ENCODE data around the gene HLA-DOB. TPM values are rescaled to one million over a fixed set of nuclear protein-coding genes. Genes with fewer than 3 reads are reported as not detected.

HLA-DOB gene
- total RNA-seq, 1 donor from 2014 or later: not detected

DNA sequence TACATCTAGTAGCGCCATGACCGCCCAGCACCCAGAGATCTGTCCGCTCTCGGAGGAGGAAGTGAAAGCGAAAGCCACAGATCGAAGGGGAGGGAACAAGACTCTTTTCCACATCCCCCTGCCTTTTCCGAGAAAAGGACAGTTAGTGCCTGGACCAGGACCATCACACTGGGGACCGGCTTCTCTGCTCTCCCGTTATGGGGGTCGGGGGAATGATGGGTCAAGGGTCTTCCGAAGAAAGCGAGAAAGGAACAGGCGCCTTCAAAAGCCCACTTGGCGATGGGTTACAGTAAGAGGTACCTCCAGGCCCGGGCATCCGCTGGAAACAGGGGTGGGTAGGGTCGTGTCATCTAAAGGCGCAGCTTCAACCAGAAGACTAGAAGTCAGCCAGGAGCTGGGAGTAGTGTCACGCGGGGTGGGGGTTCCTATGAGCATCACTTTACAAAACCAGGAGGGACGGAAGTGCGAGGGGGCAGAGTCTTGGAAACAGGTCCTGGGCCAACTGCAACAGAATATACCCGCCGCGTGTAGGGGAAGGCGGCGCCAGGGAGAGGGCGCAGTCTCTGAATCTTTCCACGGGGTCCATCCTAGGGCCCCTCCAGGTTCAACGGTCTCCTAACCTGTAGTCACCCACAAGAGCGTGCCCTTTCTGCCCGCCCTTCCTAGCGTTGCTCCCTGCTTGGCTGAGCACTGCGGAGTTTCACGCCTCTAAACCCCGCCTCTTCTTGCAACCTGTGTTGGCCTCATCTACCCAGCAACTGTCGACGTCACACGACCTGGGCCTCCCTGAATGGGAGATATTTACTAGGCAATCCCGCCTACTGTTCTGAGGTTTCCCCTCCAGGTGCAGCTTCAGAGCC lies 27.4 kb upstream of the HLA-DOB start, which contains the start of gene PSMB8:
PSMB8 (minus strand) TSS at position 69 of the 860 bp plus-strand sequence; CDS start at position 18, 51 bp downstream.
- DNase-seq (ENCODE audit: low read depth in 2 of 2): peak; percentile 95

- peak; percentile 6 to 7 for DNase-seq (ENCODE audit: low read depth in 2 of 2)
Measured at GRCh38 chr6:32843331-32843978, 26.7 kb upstream of the HLA-DOB start.

DNA sequence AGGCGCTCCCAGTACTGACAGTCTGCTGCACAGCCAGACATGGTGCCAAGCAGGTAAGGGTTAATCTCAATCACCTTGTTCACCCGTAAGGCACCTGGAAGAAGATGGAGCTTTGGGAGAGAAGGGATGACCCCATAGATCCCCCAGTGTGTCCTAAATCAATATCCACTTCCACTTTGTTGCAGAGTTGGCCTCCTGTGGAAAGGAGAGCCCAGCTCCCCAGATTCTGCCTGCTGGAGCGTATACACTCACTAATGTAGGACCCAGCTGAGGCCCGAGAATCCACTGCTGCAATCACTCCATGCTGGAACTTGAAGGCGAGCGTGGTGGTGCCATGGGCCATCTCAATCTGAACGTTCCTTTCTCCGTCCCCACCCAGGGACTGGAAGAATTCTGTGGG lies 25.9 kb upstream of the HLA-DOB start:
- no peak for DNase-seq (ENCODE audit: low read depth in 2 of 2)

DNA sequence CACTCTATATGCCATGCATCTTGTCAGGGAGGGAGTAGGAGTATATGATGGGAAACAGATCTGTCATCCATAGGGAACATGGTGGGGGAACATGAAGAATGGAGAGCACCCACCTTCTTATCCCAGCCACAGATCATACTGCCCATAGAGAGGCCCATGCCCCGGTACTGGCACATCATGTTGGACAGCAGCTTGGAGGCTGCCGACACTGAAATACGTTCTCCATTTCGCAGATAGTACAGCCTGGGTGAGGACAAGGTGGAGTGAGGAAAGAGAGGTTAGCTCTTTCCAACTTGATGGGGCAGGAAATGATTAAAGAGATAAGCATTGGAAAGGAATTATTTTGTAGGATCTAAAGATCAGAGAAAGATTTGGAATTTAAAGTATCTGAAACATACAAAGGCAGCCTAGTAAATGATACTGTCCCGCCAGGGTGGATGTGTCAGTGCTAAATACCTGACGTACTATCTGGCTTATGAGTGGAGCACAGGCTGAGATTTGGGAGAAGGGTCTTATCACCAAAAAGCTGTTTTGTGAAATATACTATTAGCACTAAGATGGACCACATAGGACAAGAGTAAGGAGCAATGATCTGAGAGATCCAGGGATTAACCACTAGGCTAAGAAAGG lies 25.3 kb upstream of the HLA-DOB start:
- no peak for DNase-seq (ENCODE audit: low read depth in 2 of 2)

DNA sequence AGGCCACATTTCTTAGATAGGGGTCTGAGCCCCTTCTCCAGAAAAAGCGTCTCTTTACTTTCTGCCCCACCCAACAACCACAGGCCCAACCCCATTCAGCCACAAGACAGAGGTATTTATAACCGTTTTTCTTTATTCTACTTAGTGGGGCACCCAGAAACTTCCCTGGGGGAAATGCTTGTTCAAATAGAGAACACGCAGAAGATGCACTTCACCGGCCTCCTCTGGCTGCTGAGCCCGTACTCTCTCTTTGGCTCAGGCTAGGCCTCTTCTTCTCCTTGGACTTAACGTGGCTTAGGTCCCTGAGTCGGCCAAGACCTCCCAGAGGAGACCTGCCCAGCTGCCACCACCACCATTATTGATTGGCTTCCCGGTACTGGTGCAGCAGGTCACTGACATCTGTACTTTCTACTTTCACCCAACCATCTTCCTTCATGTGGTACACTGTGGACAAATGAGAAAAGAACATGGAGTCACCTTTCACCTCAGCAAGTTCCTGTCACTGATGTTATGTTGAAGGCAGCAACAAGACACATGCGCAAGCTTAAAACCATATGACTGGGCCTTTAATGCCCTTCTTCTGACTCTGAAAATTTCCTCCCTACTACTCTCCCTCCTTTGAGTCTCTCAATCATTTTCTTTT lies 23.9 kb upstream of the HLA-DOB start:
- no peak for DNase-seq (ENCODE audit: low read depth in 2 of 2)

- no peak for DNase-seq (ENCODE audit: low read depth in 2 of 2)
Measured at GRCh38 chr6:32839356-32839755, 22.6 kb upstream of the HLA-DOB start.

GRCh38 chr6:32838114-32838958 lies 21.5 kb upstream of the HLA-DOB start, which contains the start of gene TAP2:
TSS of gene TAP2 (minus strand) at chr6:32838739. CDS start at chr6:32838233, 506 bp downstream.
- DNase-seq (ENCODE audit: low read depth in 2 of 2): peak; percentile 95 to 96

DNA sequence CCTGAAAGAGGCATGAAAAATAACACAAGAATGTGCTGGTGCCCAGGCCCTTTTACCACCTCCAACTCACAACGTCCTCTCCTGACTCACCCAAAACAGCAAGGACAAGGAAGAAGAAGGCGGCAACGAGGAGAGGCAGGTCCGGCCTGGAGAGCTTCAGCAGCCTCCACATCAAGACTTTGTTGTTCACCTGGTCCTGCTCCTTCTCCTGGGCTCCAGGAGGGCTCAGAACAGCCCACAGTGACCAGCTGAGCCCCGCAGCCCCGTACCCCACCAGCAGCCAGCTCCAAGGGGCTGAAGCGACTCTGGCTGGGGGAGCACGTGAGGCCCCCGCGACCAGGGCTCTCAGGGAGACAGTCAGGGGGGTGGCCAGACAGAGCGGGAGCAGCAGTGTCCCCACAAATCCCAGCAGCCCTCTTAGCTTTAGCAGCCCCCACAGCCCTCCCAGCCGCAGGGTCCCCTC lies 20.9 kb upstream of the HLA-DOB start:
- peak in 1 of 2 donors; percentile 31 for DNase-seq (ENCODE audit: low read depth in 2 of 2)

GRCh38 chr6:32836873-32837272 lies 20.1 kb upstream of the HLA-DOB start:
- no peak for DNase-seq (ENCODE audit: low read depth in 2 of 2)

- no peak for DNase-seq (ENCODE audit: low read depth in 2 of 2)
Measured at GRCh38 chr6:32835167-32835893, 18.5 kb upstream of the HLA-DOB start.

GRCh38 chr6:32833664-32834063 lies 16.9 kb upstream of the HLA-DOB start:
- DNase-seq (ENCODE audit: low read depth in 2 of 2): no peak

- DNase-seq (ENCODE audit: low read depth in 2 of 2): no peak
Measured at GRCh38 chr6:32832535-32832934, 15.7 kb upstream of the HLA-DOB start.

- no peak for DNase-seq (ENCODE audit: low read depth in 2 of 2)
Measured at GRCh38 chr6:32830936-32831335, 14.1 kb upstream of the HLA-DOB start.

DNA sequence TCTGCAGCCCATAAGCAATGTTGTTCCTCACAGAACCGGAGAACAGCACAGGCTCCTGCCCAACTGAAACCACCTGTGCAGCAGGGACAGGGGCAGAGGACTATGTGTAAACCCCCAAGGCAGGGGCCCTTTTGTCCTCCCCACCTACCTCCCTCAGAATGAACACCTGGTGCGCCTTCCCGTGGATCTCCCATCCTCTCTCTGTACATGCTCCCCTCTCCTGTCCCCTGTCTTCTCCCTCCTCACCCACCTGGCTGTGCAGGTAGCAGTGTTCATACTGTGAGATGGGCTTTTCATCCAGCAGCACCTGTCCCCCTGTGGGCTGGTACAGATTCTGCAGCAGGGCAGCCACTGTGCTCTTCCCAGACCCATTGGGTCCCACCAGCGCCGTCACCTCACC lies 13.2 kb upstream of the HLA-DOB start:
- no peak for DNase-seq (ENCODE audit: low read depth in 2 of 2)

- no peak for DNase-seq (ENCODE audit: low read depth in 2 of 2)
Measured at GRCh38 chr6:32829495-32829894, 12.7 kb upstream of the HLA-DOB start.

GRCh38 chr6:32827025-32827424 lies 10.2 kb upstream of the HLA-DOB start:
- DNase-seq (ENCODE audit: low read depth in 2 of 2): no peak

GRCh38 chr6:32825966-32826365 lies 9.2 kb upstream of the HLA-DOB start:
- peak; percentile 38 to 66 for DNase-seq (ENCODE audit: low read depth in 2 of 2)

- DNase-seq (ENCODE audit: low read depth in 2 of 2): peak in 1 of 2 donors; percentile 32
Measured at GRCh38 chr6:32819729-32820128, 2.9 kb upstream of the HLA-DOB start.

GRCh38 chr6:32818867-32819266 lies 2.1 kb upstream of the HLA-DOB start:
- DNase-seq (ENCODE audit: low read depth in 2 of 2): no peak

DNA sequence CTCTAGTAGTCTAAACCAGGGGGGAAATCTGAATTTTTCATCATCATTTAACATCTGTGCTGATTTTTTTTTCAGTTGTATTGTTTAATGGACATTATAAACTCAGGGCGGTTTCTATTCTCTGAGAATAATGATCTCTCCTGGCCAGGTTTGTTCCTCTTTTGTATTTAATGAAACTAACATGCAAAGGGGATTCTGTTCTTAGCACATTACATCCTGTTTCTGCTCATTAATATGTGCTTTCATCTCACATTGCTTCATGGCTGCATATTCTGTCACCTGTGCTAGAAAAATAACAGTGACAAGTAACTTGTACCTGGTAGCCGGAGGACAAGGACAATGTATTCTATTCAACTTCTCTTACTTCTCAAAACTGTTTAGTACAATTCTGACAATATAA lies 806 bp downstream of the HLA-DOB start:
- DNase-seq (ENCODE audit: low read depth in 2 of 2): no peak
